IMR-90 (cell line): ENCODE results near the gene PRKAG3. TPM values are rescaled to one million over a fixed set of nuclear protein-coding genes. Genes with fewer than 3 reads are reported as not detected.

Source experiments
- ATAC-seq: fragments of 200-7000 bp; cut with Tn5 transposase; 2 replicates; pipeline ENCODE4 v1.9.1; 2020; ENCODE audit warnings: low read depth, mild to moderate bottlenecking, moderate library complexity
- BruUV-seq: library from RNA; stranded (reverse); fragments of 400-500 nt; replicated peaks from 2 replicates; lab custom pipeline; 2021; lab: Mats Ljungman, UMichigan
- CTCF ChIA-PET: fragments of 300-600 bp; formaldehyde crosslinking; extraction: SDS; loops from one replicate; lab custom pipeline; 2021; ENCODE audit warnings: antibody characterized with exemption; lab: Yijun Ruan, JAX
- POLR2A ChIA-PET: fragments of 300-600 bp; sonication (Branson Sonifier 250); formaldehyde crosslinking; loops from one replicate; lab custom pipeline; 2022; ENCODE audit warnings: antibody characterized with exemption; ENCODE audit not compliant: unreplicated experiment; lab: Charles Lee
- DNase-seq: peaks from one replicate; pipeline ENCODE4 v3.0.0; 2013
- H2AFZ ChIP-seq: replicated peaks from 2 replicates; pipeline ENCODE3; 2013; ENCODE audit warnings: low read length, mild to moderate bottlenecking; ENCODE audit not compliant: poor library complexity
- H2AK5ac ChIP-seq: 2 replicates; pipeline ENCODE4 v1.6.1; 2013; ENCODE audit warnings: low read depth, low read length, inconsistent platforms
- H2AK9ac ChIP-seq: replicated peaks from 2 replicates; pipeline ENCODE3; 2013; ENCODE audit warnings: mild to moderate bottlenecking, low read depth, low read length, moderate library complexity; ENCODE audit not compliant: poor library complexity
- H2BK120ac ChIP-seq: 2 replicates; pipeline ENCODE4 v1.6.1; 2013; ENCODE audit warnings: low read depth, low read length, inconsistent platforms
- H2BK15ac ChIP-seq: 3 replicates; pipeline ENCODE4 v1.6.1; 2013; ENCODE audit warnings: low read depth, low read length, inconsistent platforms
- H2BK20ac ChIP-seq: 2 replicates; pipeline ENCODE4 v1.6.1; 2013; ENCODE audit warnings: low read depth, mild to moderate bottlenecking, inconsistent platforms, low read length, moderate library complexity
- H2BK5ac ChIP-seq: 2 replicates; pipeline ENCODE4 v1.6.1; 2013; ENCODE audit warnings: mild to moderate bottlenecking, low read depth, low read length, inconsistent platforms; ENCODE audit not compliant: poor library complexity, severe bottlenecking
- H3K14ac ChIP-seq: replicated peaks from 2 replicates; pipeline ENCODE4 v1.6.1; 2013; ENCODE audit warnings: low read depth, low read length, inconsistent platforms
- H3K18ac ChIP-seq: 2 replicates; pipeline ENCODE4 v1.6.1; 2013; ENCODE audit warnings: low read depth, low read length, control low read depth
- H3K23ac ChIP-seq: 2 replicates; pipeline ENCODE4 v1.6.1; 2013; ENCODE audit warnings: low read depth, low read length, inconsistent platforms
- H3K27ac ChIP-seq: 2 replicates; pipeline ENCODE4 v1.5.1; 2013; ENCODE audit warnings: mild to moderate bottlenecking, control low read depth, low read length; ENCODE audit not compliant: insufficient read depth
- H3K27me3 ChIP-seq: 2 replicates; pipeline ENCODE4 v1.6.1; 2013; ENCODE audit warnings: low read length; ENCODE audit not compliant: control insufficient read depth, insufficient read depth
- H3K36me3 ChIP-seq: 2 replicates; pipeline ENCODE4 v1.6.1; 2013; ENCODE audit warnings: low read length, mixed read lengths; ENCODE audit not compliant: control insufficient read depth, insufficient read depth
- H3K4ac ChIP-seq: 2 replicates; pipeline ENCODE4 v1.6.1; 2013; ENCODE audit warnings: low read depth, low read length, inconsistent platforms
- H3K4me1 ChIP-seq: 2 replicates; pipeline ENCODE4 v1.6.1; 2013; ENCODE audit warnings: low read length, mixed read lengths; ENCODE audit not compliant: control insufficient read depth, insufficient read depth
- H3K4me2 ChIP-seq: 2 replicates; pipeline ENCODE4 v1.6.1; 2013; ENCODE audit warnings: low read depth, mild to moderate bottlenecking, control low read depth, low read length, moderate library complexity
- H3K4me3 ChIP-seq: 2 replicates; pipeline ENCODE4 v1.5.1; 2013; ENCODE audit warnings: low read depth, mild to moderate bottlenecking, control low read depth, low read length, moderate library complexity; ENCODE audit not compliant: insufficient read depth
- H3K56ac ChIP-seq: 2 replicates; pipeline ENCODE4 v1.6.1; 2013; ENCODE audit warnings: low read length, inconsistent platforms; ENCODE audit not compliant: insufficient read depth; ENCODE audit errors: extremely low read depth
- H3K79me1 ChIP-seq, 2 experiments: 2 replicates each; pipeline ENCODE4 v1.6.1; 2013; ENCODE audit warnings: low read length in 2 of 2, inconsistent platforms in 1 of 2, low read depth in 1 of 2
- H3K9ac ChIP-seq: 2 replicates; pipeline ENCODE4 v1.6.1; 2013; ENCODE audit warnings: low read depth, low read length, control low read depth
- H3K9me1 ChIP-seq: 2 replicates; pipeline ENCODE4 v1.6.1; 2013; ENCODE audit warnings: low read length, inconsistent platforms; ENCODE audit not compliant: insufficient read depth
- H3K9me3 ChIP-seq: 2 replicates; pipeline ENCODE4 v1.6.1; 2013; ENCODE audit warnings: low read length; ENCODE audit not compliant: control insufficient read depth, insufficient read depth
- H4K20me1 ChIP-seq: 2 replicates; pipeline ENCODE4 v1.6.1; 2013; ENCODE audit warnings: low read length, inconsistent platforms; ENCODE audit not compliant: insufficient read depth
- H4K5ac ChIP-seq: 2 replicates; pipeline ENCODE4 v1.6.1; 2013; ENCODE audit warnings: mild to moderate bottlenecking, low read depth, low read length, control low read depth
- H4K8ac ChIP-seq, 2 experiments: 2 replicates each; pipeline ENCODE4 v1.6.1; 2013; ENCODE audit warnings: low read depth in 2 of 2, low read length in 2 of 2, control low read depth in 1 of 2, inconsistent platforms in 1 of 2
- H4K91ac ChIP-seq: 2 replicates; pipeline ENCODE4 v1.6.1; 2013; ENCODE audit warnings: low read depth, low read length, inconsistent platforms; ENCODE audit not compliant: insufficient read depth
- CEBPB ChIP-seq: IDR thresholded peaks from 2 replicates; pipeline ENCODE4 v1.6.1; 2012; ENCODE audit warnings: low read depth, low read length, improper control_type of control experiment
- CHD1 ChIP-seq: IDR thresholded peaks from 2 replicates; pipeline ENCODE4 v1.6.1; 2012; ENCODE audit warnings: low read depth, low read length, improper control_type of control experiment
- FOS ChIP-seq: fragments of 150-350 bp; IDR thresholded peaks from 2 replicates; pipeline ENCODE4 v1.6.1; 2016; ENCODE audit warnings: low read depth, low read length
- MAFK ChIP-seq: IDR thresholded peaks from 2 replicates; pipeline ENCODE4 v1.6.1; 2012; ENCODE audit warnings: low read depth, low read length, improper control_type of control experiment
- NFE2L2 ChIP-seq: fragments of 150-350 bp; IDR thresholded peaks from 2 replicates; pipeline ENCODE4 v1.6.1; 2016; ENCODE audit warnings: low read depth, mild to moderate bottlenecking, low read length
- POLR2A ChIP-seq: IDR thresholded peaks from 2 replicates; pipeline ENCODE4 v1.6.1; 2012; ENCODE audit warnings: mild to moderate bottlenecking, low read depth, low read length
- RCOR1 ChIP-seq: IDR thresholded peaks from 2 replicates; pipeline ENCODE4 v1.6.1; 2012; ENCODE audit warnings: mild to moderate bottlenecking, low read length, improper control_type of control experiment; ENCODE audit not compliant: insufficient replicate concordance
- WGBS, 2 experiments: methylation state at CpG; one replicate each; pipeline versions ENCODE4 v1.1.5 to v1.1.7; 2013; ENCODE audit warnings: missing lambda C conversion rate in 2 of 2; ENCODE audit not compliant: insufficient read length in 1 of 2; ENCODE audit errors: extremely low coverage in 2 of 2; 5-methylcytosine and 5-hydroxymethylcytosine counted together
- dilution Hi-C: fragments of 300-500 bp; cut with HindIII; formaldehyde crosslinking; loops from one replicate; pipeline ENCODE4 v1.14.3; 2018; ENCODE audit warnings: low sequenced_read_pairs; ENCODE audit not compliant: unreplicated experiment
- in situ Hi-C: fragments of 300-500 bp; cut with MboI; formaldehyde crosslinking; loops from 3 replicates; pipeline ENCODE4 v1.14.3; 2019; ENCODE audit warnings: low sequenced_read_pairs, inconsistent platforms, mixed read lengths
- intact Hi-C: fragments of 100-400 bp; cut with micrococcal nuclease; formaldehyde crosslinking; loops from 2 replicates; pipeline ENCODE4 v1.10.0; 2022
- polyA plus RNA-seq, 3 experiments: library from polyadenylated mRNA; depleted of rRNA; stranded (reverse); fragments of >200 nt; gene quantifications; 2 replicates each; pipeline ENCODE4 v1.2.3, GENCODE V29; 2012; ENCODE audit warnings: low replicate concordance in 1 of 3
- total RNA-seq: library from RNA; depleted of rRNA; stranded (reverse); fragments of >200 nt; gene quantifications from 2 replicates; pipeline ENCODE4 v1.2.3, GENCODE V29; 2012
- TF ChIP-seq, protein P1 (sequence below): fragments of 150-350 bp; IDR thresholded peaks from 2 replicates; pipeline ENCODE4 v1.6.1; 2017; ENCODE audit warnings: mild to moderate bottlenecking, antibody characterized with exemption, low read length, low read depth
- TF ChIP-seq, protein P2 (sequence below): fragments of 150-350 bp; IDR thresholded peaks from 2 replicates; pipeline ENCODE4 v1.6.1; 2016; ENCODE audit warnings: low read depth, mild to moderate bottlenecking, low read length, moderate library complexity, borderline replicate concordance

Gene PRKAG3
- total and polyA plus RNA-seq, 2 of the 4 experiments (the other 2 are of a cell fraction), result not detected

DNA sequence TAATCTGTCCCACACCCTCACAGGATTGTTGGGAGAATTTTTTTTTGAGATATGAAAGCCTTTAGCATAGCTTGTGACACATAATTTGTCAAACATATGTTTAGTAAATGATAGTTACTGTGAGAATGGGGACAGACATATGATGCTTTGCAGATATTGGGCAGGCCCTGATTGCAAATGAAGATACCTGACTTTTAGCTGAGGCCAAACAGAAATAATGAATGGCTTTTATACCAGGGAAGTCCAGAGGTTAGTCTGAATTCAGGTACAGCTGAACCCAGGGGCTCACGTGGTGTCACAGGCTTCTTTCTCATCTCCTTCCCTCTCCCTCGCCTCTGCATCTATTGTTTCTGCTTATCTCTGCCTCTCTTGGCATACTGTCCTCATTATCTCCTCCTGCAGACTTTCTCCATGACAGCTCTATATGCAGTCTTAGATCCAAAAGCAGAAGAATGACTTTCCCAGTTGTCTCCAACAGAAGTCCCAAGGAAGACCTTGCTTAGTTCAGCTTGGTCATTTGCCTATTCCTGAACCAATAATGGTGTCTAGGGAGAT lies 44.2 kb upstream of the PRKAG3 start:
- WGBS, 2 experiments, result no CpG with 5 or more reads among the region's 2 CpGs
- no peak overlapping the region for H3K14ac ChIP-seq
- in situ Hi-C loops, result no loop called here

More for the DNA sequence above, 44.2 kb upstream of the PRKAG3 start:
- H2AK9ac ChIP-seq, result no peak overlapping the region
- H3K9me3 ChIP-seq, result no peaks in the 10 kb centered on the region; the same call in 1 of the 2 replicates
- H3K9ac ChIP-seq, result no peak overlapping the region
- ATAC-seq (no peak), DNase-seq (no peak)
- no peak overlapping the region for H3K4ac ChIP-seq
- no peak overlapping the region for H2BK120ac ChIP-seq
- H3K36me3 ChIP-seq, result no peaks in the 10 kb centered on the region
- dilution Hi-C loops, result no loop called here
- H3K27ac ChIP-seq, result no peak overlapping the region
- no peak overlapping the region for H3K23ac ChIP-seq
- intact Hi-C loops, result loop anchor here (1.0 kb wide), 1 partner anchor 23 kb away; no protein-coding TSS in a partner anchor
- no peak overlapping the region for H4K8ac ChIP-seq
- CTCF ChIA-PET, result interaction anchor here (0.6 to 4.5 kb wide), 12 partner anchors 11 to 336 kb away, joined by 3 to 49 read pairs (median 4); no protein-coding TSS in a partner anchor
- no peak overlapping the region for H3K56ac ChIP-seq
- POLR2A ChIA-PET, result no interaction called here
- no peaks in the 10 kb centered on the region for H3K9me1 ChIP-seq
- no peaks in the 10 kb centered on the region for H4K20me1 ChIP-seq
- no peak overlapping the region for H2BK5ac ChIP-seq
- no peak overlapping the region for H4K91ac ChIP-seq
- H4K5ac ChIP-seq, result no peak overlapping the region
- no peak overlapping the region for H3K4me3 ChIP-seq
- no peaks in the 10 kb centered on the region for H3K79me1 ChIP-seq
- H2BK15ac ChIP-seq, result no peak overlapping the region
- H2AK5ac ChIP-seq, result no peak overlapping the region
- no peak overlapping the region for H3K4me2 ChIP-seq
- H3K4me1 ChIP-seq, result no peaks in the 10 kb centered on the region
- peaks cover 91% of the 10 kb centered on the region for H3K27me3 ChIP-seq
- TF ChIP-seq FOS, result no peak
- TF ChIP-seq NFE2L2, result no peak
- no peak for TF ChIP-seq POLR2A
- TF ChIP-seq CHD1, result no peak
- TF ChIP-seq RCOR1, result no peak
- TF ChIP-seq, protein P1, sequence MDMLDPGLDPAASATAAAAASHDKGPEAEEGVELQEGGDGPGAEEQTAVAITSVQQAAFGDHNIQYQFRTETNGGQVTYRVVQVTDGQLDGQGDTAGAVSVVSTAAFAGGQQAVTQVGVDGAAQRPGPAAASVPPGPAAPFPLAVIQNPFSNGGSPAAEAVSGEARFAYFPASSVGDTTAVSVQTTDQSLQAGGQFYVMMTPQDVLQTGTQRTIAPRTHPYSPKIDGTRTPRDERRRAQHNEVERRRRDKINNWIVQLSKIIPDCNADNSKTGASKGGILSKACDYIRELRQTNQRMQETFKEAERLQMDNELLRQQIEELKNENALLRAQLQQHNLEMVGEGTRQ, result no peak
- TF ChIP-seq, protein P2, sequence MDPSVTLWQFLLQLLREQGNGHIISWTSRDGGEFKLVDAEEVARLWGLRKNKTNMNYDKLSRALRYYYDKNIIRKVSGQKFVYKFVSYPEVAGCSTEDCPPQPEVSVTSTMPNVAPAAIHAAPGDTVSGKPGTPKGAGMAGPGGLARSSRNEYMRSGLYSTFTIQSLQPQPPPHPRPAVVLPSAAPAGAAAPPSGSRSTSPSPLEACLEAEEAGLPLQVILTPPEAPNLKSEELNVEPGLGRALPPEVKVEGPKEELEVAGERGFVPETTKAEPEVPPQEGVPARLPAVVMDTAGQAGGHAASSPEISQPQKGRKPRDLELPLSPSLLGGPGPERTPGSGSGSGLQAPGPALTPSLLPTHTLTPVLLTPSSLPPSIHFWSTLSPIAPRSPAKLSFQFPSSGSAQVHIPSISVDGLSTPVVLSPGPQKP, result no peak
- TF ChIP-seq CEBPB, result no peak
- TF ChIP-seq MAFK, result no peak
- no peak overlapping the region for H2AFZ ChIP-seq
- no peak overlapping the region for H2BK20ac ChIP-seq
- no TSS peak for BruUV-seq
- no peak overlapping the region for H3K18ac ChIP-seq
